HG03103 (cell line): ENCODE data around the gene MYO9A.
"Not testable (repeated sequence)": the region's sequence is repeated elsewhere in the genome, so short reads cannot be mapped to it uniquely, and the experiment has no call there.

Experiments
- ATAC-seq: cut with Tn5 transposase; IDR thresholded peaks from one replicate; pipeline ENCODE4 v1.9.1; 2021; ENCODE audit warnings: low read depth; ENCODE audit not compliant: unreplicated experiment

Gene MYO9A

DNA sequence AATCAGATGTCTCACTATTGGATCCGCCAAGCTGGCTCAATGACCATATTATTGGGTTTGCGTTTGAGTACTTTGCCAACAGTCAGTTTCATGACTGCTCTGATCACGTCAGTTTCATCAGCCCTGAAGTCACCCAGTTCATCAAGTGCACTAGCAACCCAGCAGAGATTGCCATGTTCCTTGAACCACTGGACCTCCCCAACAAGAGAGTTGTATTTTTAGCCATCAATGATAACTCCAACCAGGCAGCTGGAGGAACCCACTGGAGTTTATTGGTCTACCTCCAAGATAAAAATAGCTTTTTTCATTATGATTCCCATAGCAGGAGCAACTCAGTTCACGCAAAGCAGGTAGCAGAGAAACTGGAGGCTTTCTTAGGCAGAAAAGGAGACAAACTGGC, 21.7 kb upstream of the MYO9A start:
- no peak for ATAC-seq

DNA sequence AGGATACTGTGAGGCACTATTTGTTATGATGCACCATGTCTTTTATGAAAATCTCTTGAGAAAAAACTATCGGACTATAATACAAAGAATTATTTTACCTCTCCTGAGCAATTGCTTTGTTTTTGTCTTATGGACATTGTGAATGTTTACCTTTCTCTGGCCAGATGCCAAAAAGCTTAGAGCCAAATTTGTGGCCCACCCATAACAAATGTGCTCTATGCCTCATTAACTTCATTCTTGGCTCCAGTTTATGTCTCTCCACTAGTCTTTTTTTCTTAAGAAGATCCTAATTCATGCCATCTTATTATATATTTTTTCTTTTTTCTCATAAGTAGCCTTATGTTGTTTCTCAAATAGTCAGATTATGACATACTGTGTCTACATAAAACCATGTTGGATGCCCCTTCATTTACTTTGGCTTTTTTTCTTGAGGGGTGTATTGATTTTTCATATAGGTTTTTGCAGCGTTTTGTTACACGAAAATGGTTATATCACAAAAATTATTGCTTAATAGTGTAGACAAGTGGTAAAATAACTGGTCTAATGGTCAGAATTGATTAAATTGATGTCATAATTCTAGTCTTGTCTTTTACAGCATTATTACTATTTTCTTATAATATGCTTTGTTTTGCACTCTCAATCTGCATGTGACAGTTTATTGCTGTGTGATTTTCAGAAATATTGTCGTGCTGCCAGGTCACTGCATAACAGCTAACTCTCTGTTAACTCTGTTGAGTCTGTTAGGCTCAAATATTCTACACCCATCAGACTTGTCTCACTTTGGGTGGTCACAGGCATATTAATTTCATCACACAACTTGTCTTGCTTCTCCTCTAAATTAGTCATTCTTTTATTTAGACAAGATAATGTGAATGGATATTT, 18.5 kb upstream of the MYO9A start:
- no peak for ATAC-seq

DNA sequence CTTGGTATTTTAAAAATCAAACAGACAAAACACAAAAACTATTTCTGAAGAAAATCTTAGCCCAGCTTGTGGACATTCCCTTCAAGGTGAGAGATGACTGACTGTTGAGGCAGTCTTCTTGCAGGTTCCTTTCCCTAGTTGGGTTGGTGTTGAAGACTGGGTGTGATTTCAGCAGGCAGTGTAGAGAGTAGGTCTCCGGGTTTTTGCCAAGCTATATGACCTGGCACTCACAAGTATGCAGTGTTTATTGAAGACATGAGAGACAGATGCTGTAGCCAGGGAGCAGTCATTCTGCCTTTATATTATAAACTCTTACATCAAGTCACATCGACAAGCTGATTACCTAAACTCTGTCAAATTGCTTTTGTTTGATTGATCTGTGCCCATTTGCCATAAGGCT, 17.8 kb upstream of the MYO9A start:
- ATAC-seq = no peak

DNA sequence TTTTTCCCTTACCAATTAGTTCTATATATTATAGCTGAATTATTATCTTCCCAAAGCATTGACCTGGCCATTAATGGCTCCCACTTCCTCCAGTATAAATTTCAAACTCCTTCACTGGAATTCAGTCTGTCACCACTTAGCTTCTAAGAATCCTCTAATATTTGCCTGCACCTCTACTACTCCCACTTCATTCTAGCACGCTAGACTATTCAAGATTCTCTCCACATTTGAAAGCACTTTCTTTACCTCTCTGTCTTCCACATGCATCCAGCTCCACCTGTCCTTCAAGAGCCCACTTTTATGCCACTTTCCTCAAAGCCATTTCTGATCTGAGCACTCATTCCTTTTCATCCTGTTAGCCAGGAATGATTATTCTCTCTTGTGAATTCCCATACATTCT, 15.3 kb upstream of the MYO9A start:
- ATAC-seq = no peak

DNA sequence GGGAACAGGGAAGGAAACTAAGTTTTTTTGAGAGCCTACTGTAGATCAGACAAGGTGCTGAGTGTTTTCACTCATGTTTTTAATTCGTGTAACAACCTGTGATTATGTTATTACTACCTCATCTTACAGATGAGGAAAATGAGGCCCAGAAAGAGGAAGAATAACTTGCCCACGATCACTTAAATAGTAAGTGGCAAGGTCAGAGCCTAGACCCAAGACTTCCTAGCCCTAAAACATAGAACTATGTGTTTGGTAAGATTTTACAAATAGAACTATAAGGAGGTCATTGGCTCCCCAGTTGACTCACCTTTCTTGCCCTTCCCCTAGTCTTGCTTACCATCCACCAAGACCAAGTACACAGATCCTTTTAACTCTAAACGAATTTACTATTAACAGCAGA, 14.0 kb upstream of the MYO9A start:
- no peak for ATAC-seq

DNA sequence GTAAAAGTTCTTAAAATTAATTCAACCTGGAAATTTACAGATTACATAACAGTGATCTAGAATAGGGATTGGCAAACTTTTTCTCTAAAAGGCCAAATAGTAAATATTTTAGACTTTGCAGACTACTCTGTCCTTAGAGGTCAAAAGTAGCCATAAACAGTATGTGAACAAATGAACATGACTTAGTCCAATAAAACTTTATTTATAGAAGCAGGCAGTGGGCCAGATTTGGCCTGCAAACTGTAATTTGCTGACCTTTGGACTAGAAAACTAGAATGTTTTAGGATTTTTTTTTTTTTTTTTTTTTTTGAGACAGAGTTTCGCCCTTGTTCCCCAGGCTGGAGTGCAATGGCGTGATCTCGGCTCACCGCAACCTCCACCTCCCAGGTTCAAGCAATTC, 12.3 kb upstream of the MYO9A start:
- no peak for ATAC-seq

DNA sequence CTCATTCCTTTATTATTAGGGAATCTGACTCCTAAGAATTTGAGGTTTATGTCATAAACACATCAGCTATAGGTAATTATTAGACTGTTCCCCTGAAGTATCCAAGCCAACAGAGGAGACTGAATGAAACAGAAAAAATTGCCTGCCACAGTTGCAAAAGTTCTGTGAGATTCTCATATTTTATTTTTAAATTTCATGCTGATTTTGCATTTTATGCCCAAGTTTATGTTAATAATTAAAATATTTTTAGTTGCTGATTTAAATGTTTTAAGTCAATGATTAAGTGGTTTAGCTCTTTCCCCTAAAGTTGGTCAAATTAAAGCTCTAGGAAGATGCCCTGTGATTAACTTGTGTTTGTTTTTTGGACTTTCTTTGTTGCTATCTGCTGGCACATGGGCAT, 10.4 kb upstream of the MYO9A start:
- no peak for ATAC-seq

DNA sequence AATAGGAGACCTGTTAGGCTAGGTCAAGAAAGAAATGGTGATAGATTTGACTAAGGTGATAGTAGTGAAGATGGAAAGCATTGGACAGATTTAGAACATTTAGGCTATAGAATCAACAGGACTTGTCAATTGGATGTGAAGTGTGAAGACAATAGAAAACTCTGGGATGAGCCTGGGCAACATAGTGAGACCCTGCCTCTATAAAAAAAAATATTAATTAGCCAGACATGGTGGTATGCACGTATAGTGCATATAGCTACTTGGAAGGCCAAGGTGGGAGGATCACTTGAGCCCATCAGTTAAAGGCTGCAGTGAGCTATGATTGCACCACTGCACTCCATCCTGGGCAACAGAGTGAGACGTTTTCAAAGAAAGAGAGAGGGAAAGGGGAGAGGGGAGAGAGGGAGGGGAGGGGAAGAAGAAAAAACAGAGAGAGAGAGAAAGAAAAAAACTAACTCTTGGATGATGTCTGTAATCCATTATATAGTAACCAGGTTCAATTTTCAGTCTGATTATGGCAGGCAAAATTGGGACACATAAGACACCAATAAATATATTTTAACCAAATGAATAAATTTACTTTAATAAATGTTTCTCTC, 9.9 kb upstream of the MYO9A start:
- ATAC-seq = no peak

DNA sequence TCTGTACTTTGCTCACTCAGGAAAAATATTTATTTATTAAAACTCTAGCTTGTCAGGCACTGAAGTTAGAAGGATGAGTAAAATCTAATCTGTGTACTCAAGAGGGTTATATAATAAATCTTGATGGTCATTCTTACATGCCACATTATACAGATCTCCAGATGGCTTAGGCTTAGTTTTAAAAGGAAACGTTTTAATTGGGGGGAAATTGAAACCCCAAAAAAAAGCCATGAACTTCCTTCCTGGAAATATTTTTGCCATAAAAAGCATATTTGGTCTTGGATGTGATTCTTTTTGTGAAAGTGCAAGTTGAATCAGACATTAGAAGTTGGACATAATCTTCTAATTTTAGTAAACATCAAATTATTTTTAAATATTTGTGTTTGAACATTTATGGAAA, 6.3 kb upstream of the MYO9A start:
- ATAC-seq = no peak

DNA sequence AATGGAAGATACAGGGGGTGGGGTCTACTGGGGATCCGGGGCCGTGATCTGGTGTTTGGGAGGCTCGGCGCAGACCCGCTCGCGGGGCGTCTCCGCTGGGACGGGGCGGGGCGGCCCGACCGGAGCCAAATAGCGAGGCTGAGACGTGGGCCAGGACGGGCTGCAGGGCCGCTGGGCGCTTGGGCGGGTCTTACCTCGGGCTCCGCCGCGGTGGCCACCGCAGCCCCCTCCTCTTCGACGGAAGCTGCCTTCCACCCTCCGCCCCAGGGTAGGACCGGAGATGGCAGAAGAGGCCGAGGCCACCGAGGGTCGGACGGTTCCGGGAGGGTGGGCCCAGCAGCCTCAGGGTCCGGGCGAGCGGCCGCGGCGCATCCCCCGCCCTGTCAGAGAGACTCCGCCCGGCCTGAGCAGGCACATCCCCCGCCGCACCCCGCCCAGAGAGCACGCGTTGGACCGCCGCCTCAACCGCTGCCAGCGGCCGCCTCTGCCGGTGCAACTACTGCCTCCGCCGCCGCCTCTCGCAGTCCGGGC, 399 bp downstream of the MYO9A start:
- peak; percentile 48 for ATAC-seq

DNA sequence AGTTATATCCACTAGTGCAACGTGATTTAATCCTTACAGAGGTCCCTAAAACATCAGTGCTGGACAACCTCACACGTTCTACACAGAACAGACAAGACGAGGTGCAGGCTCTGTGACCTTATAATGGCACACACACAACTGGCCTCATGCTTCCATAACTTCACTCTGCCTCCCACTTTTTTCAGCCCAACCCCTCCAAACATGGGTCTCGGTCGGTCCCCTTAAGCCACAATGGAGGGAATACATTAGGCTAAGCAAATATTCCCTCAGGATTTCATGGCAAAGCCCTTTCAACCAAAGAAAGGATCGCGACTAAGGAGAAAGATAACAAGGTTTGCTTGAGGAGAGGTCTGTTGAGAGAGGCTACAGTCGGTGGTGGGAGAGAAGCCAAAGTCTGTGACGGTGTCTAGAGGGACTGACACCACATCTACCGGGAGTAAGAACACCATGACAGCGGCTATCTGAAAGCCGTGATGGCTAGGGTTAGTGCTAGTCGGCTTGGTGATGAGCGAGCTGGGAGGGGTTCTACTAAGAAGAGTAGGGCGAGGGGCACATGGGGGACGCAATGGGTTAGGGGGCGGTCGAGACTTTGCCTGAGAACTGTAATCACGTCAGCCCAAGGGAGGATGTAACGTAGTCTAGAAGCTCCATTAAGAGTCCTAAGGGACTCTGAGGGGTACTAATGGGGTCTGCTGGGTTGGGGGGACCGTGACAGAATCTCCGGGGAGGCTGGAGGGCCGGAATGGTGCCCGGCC, 1.0 kb downstream of the MYO9A start:
- ATAC-seq = no peak

DNA sequence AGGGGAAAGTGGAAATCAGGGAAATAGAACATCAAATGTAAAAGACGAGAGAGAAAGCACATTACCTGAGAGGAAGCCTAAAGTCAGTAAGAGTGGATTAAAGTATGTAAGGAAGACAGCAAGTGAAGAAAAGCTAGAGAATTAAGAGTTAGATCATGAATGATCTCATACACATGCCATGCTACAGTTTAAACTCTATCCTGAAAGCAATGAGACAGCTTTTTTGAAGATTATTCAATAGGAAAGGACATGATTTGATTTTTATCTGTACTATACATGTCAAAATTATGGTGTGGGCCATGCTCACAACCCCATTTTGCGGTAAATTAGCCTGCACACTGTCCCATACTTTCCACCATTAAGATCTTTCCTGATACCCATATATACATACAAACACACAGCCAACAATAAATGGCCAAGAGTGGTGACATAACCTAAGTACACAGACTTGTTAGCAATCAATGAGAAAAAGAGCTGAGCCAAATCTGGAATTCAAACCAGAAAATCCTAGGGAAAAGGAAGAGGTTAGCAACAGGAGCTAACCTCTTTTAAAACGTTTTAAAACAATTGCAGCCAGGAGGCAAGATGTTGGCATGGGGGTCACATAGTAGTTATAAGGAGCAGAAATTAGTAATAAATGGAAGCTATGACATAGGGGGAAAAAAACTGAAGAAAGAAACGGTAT, 4.5 kb downstream of the MYO9A start:
- ATAC-seq = no peak

DNA sequence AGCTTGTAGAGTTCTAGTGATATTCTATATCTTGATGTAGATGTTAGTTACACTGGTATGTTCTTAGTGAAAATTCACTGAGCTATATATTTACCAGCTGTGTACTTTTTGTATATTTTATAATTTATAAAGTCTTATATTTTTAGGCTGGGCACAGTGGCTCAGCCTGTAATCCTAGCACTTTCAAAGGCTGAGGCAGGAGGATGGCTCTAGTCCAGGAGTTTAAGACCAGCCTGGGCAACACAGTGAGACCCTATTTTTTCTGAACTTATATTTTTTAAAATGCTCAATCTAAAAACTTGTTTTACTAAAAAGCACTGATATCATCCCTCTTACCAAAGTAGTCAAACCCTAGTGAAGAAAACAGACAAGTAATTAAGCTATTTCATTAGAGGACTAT, 5.1 kb downstream of the MYO9A start:
- no peak for ATAC-seq

DNA sequence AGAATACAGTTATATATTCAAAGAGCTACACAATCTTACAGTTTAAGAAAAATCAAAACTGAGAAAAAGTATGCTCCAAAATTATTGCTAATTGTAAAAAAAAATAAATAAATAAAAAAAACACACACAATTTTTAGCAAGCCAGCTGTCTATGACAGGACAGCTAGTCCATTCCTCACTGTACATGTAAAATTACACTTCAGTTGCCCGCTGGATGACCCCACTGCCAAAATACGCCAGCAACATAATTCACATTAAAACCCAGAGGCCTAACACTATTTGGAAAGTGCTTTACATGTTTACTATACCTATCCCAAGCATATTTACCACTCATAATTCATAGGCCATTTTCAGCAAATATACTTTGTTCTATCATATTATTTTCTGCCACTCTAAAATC, 5.8 kb downstream of the MYO9A start:
- no peak for ATAC-seq

DNA sequence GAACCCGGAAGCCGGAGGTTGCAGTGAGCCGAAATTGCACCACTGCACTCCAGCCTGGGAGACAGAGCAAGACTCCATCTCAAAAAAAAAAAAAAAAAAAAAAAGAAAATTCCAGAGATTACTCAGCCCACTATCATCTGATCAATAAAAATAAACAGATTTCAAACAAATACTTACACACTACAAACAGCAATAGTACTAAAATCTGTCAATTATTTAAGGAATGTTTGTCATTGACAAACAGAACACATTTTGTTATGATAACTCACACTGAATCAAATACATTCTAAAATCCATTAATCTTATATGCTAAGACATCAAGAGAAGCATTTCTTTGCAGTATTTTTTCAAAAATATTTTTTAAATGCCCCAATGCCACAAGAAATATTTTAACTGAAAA, 7.6 kb downstream of the MYO9A start:
- no peak for ATAC-seq

DNA sequence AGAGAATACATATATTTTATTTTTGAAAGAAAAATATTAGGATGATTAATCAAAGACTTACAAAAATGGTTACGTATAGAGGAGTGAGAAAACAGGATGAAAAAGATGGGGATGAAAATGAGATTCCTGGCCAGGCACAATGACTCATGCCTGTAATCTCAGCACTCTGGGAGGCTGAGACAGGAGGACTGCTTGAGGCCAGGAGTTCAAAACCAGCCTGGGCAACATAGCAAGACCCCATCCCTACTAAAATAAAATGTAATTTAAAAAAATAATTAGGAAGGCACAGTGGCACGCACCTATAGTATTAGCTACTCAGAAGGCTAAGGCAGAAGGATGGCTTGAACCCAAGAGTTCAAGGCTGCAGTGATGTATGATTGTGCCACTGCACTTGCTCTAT, 11.9 kb downstream of the MYO9A start:
- no peak for ATAC-seq

DNA sequence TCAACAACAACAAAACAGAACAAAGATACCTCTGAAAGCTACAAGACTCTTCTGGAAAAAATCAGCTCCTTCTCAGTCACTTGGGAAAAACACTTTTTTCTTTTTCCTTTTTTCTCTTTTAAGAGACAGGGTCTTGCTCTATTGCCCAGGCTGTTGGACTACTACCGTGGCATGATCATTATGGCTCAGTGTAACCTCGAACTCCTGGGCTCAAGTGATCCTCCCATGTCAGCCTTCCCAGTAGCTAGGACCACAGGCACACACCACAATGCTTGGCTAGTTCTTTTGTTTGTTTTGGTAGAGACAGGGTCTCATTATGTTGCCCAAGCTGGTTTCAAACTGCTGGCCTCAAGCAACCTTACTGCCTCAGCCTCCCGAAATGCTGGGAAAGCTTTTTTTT, 12.8 kb downstream of the MYO9A start:
- ATAC-seq = no peak

DNA sequence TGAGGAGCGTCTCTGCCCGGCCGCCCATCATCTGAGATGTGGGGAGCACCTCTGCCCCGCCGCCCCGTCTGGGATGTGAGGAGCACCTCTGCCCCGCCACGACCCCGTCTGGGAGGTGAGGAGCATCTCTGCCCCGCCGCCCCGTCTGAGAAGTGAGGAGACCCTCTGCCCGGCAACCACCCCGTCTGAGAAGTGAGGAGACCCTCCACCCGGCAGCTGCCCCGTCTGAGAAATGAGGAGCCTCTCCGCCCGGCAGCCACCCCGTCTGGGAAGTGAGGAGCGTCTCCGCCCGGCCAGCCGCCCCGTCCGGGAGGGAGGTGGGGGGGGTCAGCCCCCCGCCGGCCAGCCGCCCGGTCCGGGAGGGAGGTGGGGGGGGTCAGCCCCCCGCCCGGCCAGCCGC, 17.4 kb downstream of the MYO9A start:
- ATAC-seq = not testable (repeated sequence)

DNA sequence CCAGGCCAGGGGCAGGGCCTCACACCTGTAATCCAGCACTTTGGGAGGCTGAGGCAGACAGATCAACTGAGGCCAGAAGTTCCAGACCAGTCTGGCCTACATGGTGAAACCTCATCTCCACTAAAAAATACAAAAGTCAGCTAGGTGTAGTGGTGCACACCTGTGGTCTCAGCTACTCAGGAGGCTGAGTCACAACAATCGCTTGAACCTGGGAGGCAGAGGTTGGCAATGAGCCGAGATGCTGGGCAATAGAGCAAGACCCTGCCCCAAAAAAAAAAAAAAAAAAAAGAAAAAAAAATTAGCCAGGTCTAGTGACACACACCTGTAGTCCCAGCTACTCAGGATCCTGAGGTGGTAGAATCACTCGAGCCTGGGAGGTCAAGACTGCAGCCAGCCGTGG, 18.8 kb downstream of the MYO9A start:
- no peak for ATAC-seq

DNA sequence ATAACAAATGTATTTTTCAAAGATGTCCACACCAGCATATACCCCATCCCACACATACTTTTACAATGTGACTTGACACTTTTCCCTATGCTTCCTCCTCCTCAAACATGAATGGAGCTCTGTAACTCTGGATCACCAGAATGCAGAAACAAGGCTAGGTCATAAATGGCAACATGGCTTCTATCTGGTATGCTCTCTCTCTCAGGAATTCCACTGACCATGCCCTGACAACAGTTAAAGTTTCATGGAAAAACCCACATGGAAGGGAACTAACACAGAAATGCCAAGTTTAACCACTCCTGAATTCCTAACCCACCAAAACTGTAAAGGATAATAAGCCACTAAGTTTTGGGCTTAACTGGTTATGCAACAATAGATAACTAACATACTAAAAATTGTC, 19.9 kb downstream of the MYO9A start:
- no peak for ATAC-seq

DNA sequence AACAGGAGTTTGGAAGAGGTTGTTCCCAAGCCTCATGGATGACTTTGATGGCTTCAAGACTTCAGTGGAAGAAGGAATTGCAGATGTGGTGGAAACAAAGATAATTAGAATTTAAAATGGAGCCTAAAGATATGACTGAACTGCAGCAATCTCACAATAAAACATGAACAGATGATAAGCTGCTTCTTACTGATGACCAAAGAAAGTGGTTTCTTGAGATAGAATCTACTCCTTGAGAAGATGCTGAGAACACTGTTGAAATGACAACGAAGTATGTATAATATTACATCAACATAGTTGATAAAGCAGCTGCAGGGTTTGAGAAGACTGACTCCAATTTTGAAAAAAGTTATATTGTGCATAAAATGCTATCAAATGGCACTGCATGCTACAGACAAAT, 21.2 kb downstream of the MYO9A start:
- no peak for ATAC-seq
